PC-3 (cell line): ENCODE results near the gene IKZF5. TPM values are rescaled to one million over a fixed set of nuclear protein-coding genes. Genes with fewer than 3 reads are reported as not detected.

Source experiments
- ATAC-seq: fragments of 200-7000 bp; cut with Tn5 transposase; 2 replicates; pipeline ENCODE4 v1.9.1; 2020; ENCODE audit warnings: mild to moderate bottlenecking, moderate library complexity
- BruUV-seq: library from RNA; stranded (reverse); fragments of 400-500 nt; replicated peaks from 2 replicates; lab custom pipeline; 2021; lab: Mats Ljungman, UMichigan
- CTCF ChIA-PET: fragments of 300-600 bp; sonication (Branson Sonifier 250); formaldehyde crosslinking; loops from one replicate; lab custom pipeline; 2022; ENCODE audit warnings: antibody characterized with exemption; lab: Charles Lee
- POLR2A ChIA-PET: fragments of 300-600 bp; sonication (Branson Sonifier 250); formaldehyde crosslinking; loops from one replicate; lab custom pipeline; 2022; ENCODE audit warnings: antibody characterized with exemption; ENCODE audit not compliant: unreplicated experiment; lab: Charles Lee
- DNase-seq: peaks from one replicate; pipeline ENCODE4 v3.0.0-alpha.2; 2015
- H2AFZ ChIP-seq: fragments of 300-600 bp; sonication (generic); 2 replicates; pipeline ENCODE4 v1.6.0; 2016; ENCODE audit warnings: antibody characterized with exemption, low read length
- H3F3A ChIP-seq: fragments of 300-600 bp; sonication (generic); one replicate; pipeline ENCODE4 v1.6.0; 2017; ENCODE audit warnings: antibody characterized with exemption, low read length, control low read depth, mild to moderate bottlenecking; ENCODE audit not compliant: unreplicated experiment
- H3K27ac ChIP-seq: fragments of 300-600 bp; sonication (generic); 2 replicates; pipeline ENCODE4 v1.5.1; 2016; ENCODE audit warnings: mild to moderate bottlenecking, low read length
- H3K27me3 ChIP-seq: fragments of 300-600 bp; sonication (generic); 2 replicates; pipeline ENCODE4 v1.6.1; 2016; ENCODE audit warnings: low read length, mixed read lengths
- H3K36me3 ChIP-seq: fragments of 300-600 bp; sonication (generic); 2 replicates; pipeline ENCODE4 v1.6.1; 2016; ENCODE audit warnings: low read depth, mixed run types, low read length, mixed read lengths
- H3K4me1 ChIP-seq: fragments of 300-600 bp; sonication (generic); 2 replicates; pipeline ENCODE4 v1.5.1; 2016; ENCODE audit warnings: low read length; ENCODE audit not compliant: insufficient read depth
- H3K4me2 ChIP-seq: fragments of 300-600 bp; sonication (generic); 2 replicates; pipeline ENCODE4 v1.6.0; 2016; ENCODE audit warnings: low read length
- H3K4me3 ChIP-seq: fragments of 300-600 bp; sonication (generic); 2 replicates; pipeline ENCODE4 v1.5.1; 2016; ENCODE audit warnings: mild to moderate bottlenecking, low read length, mixed read lengths
- H3K79me2 ChIP-seq: fragments of 300-600 bp; sonication (generic); 2 replicates; pipeline ENCODE4 v1.6.1; 2017; ENCODE audit warnings: low read length, mixed read lengths
- H3K9ac ChIP-seq: fragments of 300-600 bp; sonication (generic); 2 replicates; pipeline ENCODE4 v1.6.0; 2016; ENCODE audit warnings: mild to moderate bottlenecking, low read length
- H3K9me2 ChIP-seq: fragments of 300-600 bp; sonication (generic); replicated peaks from 2 replicates; pipeline ENCODE4 v1.6.1; 2016; ENCODE audit warnings: mixed run types, low read length, mixed read lengths
- H3K9me3 ChIP-seq: fragments of 300-600 bp; sonication (generic); 2 replicates; pipeline ENCODE4 v1.6.1; 2016; ENCODE audit warnings: low read length, mixed read lengths
- H4K20me1 ChIP-seq: fragments of 300-600 bp; sonication (generic); 2 replicates; pipeline ENCODE4 v1.6.1; 2016; ENCODE audit warnings: low read length, mixed read lengths
- CTCF ChIP-seq: fragments of 300-600 bp; sonication (generic); conservative IDR thresholded peaks from 2 replicates; pipeline ENCODE4 v1.5.1; 2017; ENCODE audit warnings: antibody characterized with exemption, low read depth, mild to moderate bottlenecking, low read length
- EZH2 ChIP-seq: fragments of 300-600 bp; sonication (generic); IDR thresholded peaks from one replicate; pipeline ENCODE4 v1.6.1; 2017; ENCODE audit warnings: antibody characterized with exemption, mild to moderate bottlenecking, low read length; ENCODE audit not compliant: unreplicated experiment
- EZH2phosphoT487 ChIP-seq: fragments of 300-600 bp; sonication (generic); IDR thresholded peaks from 2 replicates; pipeline ENCODE4 v1.6.1; 2018; ENCODE audit warnings: mild to moderate bottlenecking, antibody characterized with exemption, low read length, borderline replicate concordance
- intact Hi-C: fragments of 100-400 bp; cut with micrococcal nuclease; formaldehyde crosslinking; loops from 2 replicates; pipeline ENCODE4 v1.9.0; 2023
- total RNA-seq: library from RNA; depleted of rRNA; stranded (reverse); fragments of >200 nt; gene quantifications from 2 replicates; pipeline ENCODE4 v1.2.3, GENCODE V29; 2014

Gene IKZF5
- total RNA-seq, 1 experiment from 2014 or later, result 1.6 TPM

- H3K79me2 ChIP-seq, result no peaks in the 10 kb centered on the region
- CTCF ChIA-PET, result no interaction called here
- no peaks in the 10 kb centered on the region for H3K9me3 ChIP-seq
- H2AFZ ChIP-seq, result no peak overlapping the region
- no peak overlapping the region for H3K9ac ChIP-seq
- DNase-seq, result no peak
- intact Hi-C loops, result no loop called here
- no peak for ATAC-seq
- BruUV-seq, result no TSS peak
- no peaks in the 10 kb centered on the region for H3K4me1 ChIP-seq
- H3K27me3 ChIP-seq, result no peaks in the 10 kb centered on the region
- H3K4me2 ChIP-seq, result no peak overlapping the region
- no peak overlapping the region for H3K27ac ChIP-seq
- no peaks in the 10 kb centered on the region for H3K9me2 ChIP-seq
- H4K20me1 ChIP-seq, result no peaks in the 10 kb centered on the region
- no peak for TF ChIP-seq EZH2
- no peak for TF ChIP-seq EZH2phosphoT487
- no peak for TF ChIP-seq CTCF
- H3F3A ChIP-seq, result no peaks in the 10 kb centered on the region
- no peaks in the 10 kb centered on the region for H3K36me3 ChIP-seq
- no peak overlapping the region for H3K4me3 ChIP-seq
- POLR2A ChIA-PET, result no interaction called here
Measured at GRCh38 chr10:123031124-123031523, 22.5 kb upstream of the IKZF5 start.

- Histone ChIP-seq H3K4me3 (no peak overlapping the region), H3K9me2 (no peaks in the 10 kb centered on the region), H3K27ac (no peak overlapping the region), H2AFZ (no peak overlapping the region), H3F3A (no peaks in the 10 kb centered on the region), H3K4me2 (no peak overlapping the region), H3K79me2 (no peaks in the 10 kb centered on the region), H3K36me3 (no peaks in the 10 kb centered on the region), H3K9ac (no peak overlapping the region), H3K27me3 (no peaks in the 10 kb centered on the region), H3K4me1 (no peaks in the 10 kb centered on the region), H4K20me1 (no peaks in the 10 kb centered on the region), H3K9me3 (no peaks in the 10 kb centered on the region)
- DNase-seq (no peak), ATAC-seq (no peak)
- CTCF ChIA-PET, result no interaction called here
- no TSS peak for BruUV-seq
- TF ChIP-seq EZH2phosphoT487, result no peak
- no peak for TF ChIP-seq EZH2
- TF ChIP-seq CTCF, result no peak
- POLR2A ChIA-PET, result no interaction called here
- intact Hi-C loops, result no loop called here
Measured at GRCh38 chr10:123027861-123028260, 19.3 kb upstream of the IKZF5 start.

DNA sequence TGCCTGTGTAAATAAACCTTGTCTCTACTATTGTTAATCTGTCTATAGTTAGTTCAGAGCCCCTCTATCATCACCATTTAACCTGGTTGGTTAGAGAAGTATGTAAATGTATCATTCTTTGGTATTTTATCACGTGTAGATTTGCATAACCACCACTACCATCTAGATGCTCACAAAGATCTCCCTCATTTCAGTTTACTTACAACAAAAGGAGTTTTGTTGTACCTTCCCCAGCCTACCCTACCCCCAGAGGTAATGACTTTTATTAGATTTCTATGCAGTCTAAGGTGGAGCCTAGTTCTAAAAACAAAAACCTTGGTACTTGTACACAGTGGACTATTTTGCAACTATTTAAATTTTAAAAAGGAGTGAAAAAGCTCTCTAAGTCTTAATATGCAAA is 17.7 kb upstream of the IKZF5 start:
- no peaks in the 10 kb centered on the region for H3K9me2 ChIP-seq
- no peak for ATAC-seq
- H3K27me3 ChIP-seq, result no peaks in the 10 kb centered on the region
- H3K27ac ChIP-seq, result no peak overlapping the region
- no peak for DNase-seq
- intact Hi-C loops, result no loop called here
- H3K4me1 ChIP-seq, result no peaks in the 10 kb centered on the region
- no TSS peak for BruUV-seq
- no peak overlapping the region for H3K4me3 ChIP-seq
- ChIA-PET POLR2A (no interaction called here), CTCF (no interaction called here)
- no peaks in the 10 kb centered on the region for H4K20me1 ChIP-seq
- no peaks in the 10 kb centered on the region for H3K79me2 ChIP-seq
- H3K4me2 ChIP-seq, result no peak overlapping the region
- H3K9me3 ChIP-seq, result no peaks in the 10 kb centered on the region
- no peak overlapping the region for H3K9ac ChIP-seq
- H2AFZ ChIP-seq, result no peak overlapping the region
- no peak for TF ChIP-seq EZH2phosphoT487
- no peak for TF ChIP-seq EZH2
- no peak for TF ChIP-seq CTCF
- no peaks in the 10 kb centered on the region for H3K36me3 ChIP-seq
- no peaks in the 10 kb centered on the region for H3F3A ChIP-seq
